ENCODE measurements around the gene RNF43.

DNA sequence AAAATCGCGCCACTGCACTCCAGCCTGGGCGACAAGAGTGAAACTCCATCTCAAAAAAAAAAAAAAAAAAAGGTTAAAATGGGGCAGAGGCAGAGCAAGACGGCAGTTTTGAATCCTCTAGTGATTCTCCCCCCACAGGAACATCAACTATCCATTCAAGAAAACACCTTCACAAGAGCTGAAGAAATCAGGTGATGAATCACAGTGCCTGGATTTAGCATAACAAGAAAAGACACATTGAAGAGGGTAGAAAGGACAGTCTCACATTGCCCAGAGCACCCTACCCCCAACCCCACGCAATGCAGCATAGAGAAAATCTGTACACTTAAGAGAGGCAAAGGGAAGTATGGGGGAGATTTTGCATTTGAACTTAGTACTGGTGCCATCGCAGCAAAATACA, 28.8 kb upstream of the RNF43 start:
- TF ChIP-seq, protein P1, sequence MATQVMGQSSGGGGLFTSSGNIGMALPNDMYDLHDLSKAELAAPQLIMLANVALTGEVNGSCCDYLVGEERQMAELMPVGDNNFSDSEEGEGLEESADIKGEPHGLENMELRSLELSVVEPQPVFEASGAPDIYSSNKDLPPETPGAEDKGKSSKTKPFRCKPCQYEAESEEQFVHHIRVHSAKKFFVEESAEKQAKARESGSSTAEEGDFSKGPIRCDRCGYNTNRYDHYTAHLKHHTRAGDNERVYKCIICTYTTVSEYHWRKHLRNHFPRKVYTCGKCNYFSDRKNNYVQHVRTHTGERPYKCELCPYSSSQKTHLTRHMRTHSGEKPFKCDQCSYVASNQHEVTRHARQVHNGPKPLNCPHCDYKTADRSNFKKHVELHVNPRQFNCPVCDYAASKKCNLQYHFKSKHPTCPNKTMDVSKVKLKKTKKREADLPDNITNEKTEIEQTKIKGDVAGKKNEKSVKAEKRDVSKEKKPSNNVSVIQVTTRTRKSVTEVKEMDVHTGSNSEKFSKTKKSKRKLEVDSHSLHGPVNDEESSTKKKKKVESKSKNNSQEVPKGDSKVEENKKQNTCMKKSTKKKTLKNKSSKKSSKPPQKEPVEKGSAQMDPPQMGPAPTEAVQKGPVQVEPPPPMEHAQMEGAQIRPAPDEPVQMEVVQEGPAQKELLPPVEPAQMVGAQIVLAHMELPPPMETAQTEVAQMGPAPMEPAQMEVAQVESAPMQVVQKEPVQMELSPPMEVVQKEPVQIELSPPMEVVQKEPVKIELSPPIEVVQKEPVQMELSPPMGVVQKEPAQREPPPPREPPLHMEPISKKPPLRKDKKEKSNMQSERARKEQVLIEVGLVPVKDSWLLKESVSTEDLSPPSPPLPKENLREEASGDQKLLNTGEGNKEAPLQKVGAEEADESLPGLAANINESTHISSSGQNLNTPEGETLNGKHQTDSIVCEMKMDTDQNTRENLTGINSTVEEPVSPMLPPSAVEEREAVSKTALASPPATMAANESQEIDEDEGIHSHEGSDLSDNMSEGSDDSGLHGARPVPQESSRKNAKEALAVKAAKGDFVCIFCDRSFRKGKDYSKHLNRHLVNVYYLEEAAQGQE (IDR thresholded peaks at IDR 0.05; ENCODE audit: insufficient read depth in 1 of 2, low read depth in 2 of 2, low read length in 2 of 2) = no peak
- TF ChIP-seq SIN3A (IDR thresholded peaks at IDR 0.05; ENCODE audit: borderline replicate concordance, insufficient read depth, low read length) = no peak

Measured in PFSK-1 (cell line).